Kidney epithelial cell (primary cell): ENCODE results near the gene CAVIN4. TPM values are rescaled to one million over a fixed set of nuclear protein-coding genes. Genes with fewer than 3 reads are reported as not detected.

Experiments used
- DNase-seq: peaks from one replicate; pipeline ENCODE4 v3.0.0-alpha.2; 2010; ENCODE audit warnings: low read depth
- H3K27me3 ChIP-seq: 2 replicates; pipeline ENCODE4 v1.6.0; 2011; ENCODE audit warnings: low read length; ENCODE audit not compliant: control insufficient read depth, insufficient read depth
- H3K36me3 ChIP-seq: 2 replicates; pipeline ENCODE4 v1.5.1; 2011; ENCODE audit warnings: low read length; ENCODE audit not compliant: control insufficient read depth, insufficient read depth
- H3K4me3 ChIP-seq: 2 replicates; pipeline ENCODE4 v1.5.1; 2011; ENCODE audit warnings: low read depth, mild to moderate bottlenecking, control low read depth, low read length
- total RNA-seq: library from RNA; depleted of rRNA; stranded (reverse); fragments of >200 nt; gene quantifications from 2 replicates; pipeline ENCODE4 v1.2.3, GENCODE V29; 2015
- TF ChIP-seq, protein P1 (sequence below): IDR thresholded peaks from 2 replicates; pipeline ENCODE4 v1.5.1; 2011; ENCODE audit warnings: mild to moderate bottlenecking, moderate library complexity, low read length, control low read depth, inconsistent platforms; ENCODE audit not compliant: insufficient read depth, poor library complexity, severe bottlenecking

Gene CAVIN4
- total RNA-seq, 1 donor from 2014 or later, result 3.1 TPM

DNA sequence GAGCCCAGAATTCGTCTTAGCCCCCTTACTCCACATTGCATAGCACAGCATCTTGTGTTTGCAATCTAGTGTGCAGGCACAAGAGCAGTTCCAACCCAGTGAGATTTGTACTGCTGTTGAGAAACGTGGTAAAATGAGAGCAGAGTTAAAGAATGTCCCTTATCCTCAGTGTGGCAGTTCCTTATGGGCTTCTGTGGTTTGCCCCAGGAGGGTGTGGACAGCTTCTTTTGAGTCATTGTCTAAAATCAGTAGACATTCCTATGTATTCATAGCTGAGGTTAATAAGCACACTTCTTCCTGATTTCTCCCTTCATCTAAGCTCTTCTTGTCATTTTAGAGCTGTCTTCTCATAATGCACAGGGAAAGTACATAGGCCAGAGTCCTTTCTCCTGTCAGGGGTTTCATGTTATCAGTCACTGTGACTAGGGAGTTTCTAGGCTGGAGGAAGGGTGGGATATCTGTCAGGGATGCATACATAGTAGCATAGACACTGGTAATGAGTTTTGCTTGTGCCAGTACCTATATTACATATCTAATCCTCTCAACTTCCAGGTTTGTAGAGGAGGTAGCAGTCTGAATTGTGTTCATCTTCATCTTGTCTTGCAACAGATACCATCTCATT is 2.0 kb upstream of the CAVIN4 start:
- H3K36me3 ChIP-seq, result no peaks in the 10 kb centered on the region
- no peak for DNase-seq

DNA sequence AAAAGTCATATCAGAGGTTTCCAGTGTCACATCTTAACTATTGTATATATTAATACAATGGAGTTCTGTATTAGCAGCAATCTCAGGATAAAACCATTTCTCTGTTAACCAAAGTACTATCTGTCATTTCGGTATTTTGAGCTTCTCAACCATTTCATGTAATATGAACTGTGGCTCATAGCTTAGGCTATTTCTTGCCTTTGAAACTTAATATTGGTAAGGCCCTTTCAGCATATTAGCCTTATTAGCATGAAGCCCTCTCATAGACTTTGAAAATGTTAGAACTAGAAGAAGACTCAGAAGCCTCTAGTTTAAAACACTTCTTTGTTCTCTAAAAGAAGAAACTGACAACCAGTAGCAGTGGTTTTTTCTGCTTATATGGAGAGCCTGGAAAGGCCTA is 731 bp downstream of the CAVIN4 start:
- TF ChIP-seq, protein P1, sequence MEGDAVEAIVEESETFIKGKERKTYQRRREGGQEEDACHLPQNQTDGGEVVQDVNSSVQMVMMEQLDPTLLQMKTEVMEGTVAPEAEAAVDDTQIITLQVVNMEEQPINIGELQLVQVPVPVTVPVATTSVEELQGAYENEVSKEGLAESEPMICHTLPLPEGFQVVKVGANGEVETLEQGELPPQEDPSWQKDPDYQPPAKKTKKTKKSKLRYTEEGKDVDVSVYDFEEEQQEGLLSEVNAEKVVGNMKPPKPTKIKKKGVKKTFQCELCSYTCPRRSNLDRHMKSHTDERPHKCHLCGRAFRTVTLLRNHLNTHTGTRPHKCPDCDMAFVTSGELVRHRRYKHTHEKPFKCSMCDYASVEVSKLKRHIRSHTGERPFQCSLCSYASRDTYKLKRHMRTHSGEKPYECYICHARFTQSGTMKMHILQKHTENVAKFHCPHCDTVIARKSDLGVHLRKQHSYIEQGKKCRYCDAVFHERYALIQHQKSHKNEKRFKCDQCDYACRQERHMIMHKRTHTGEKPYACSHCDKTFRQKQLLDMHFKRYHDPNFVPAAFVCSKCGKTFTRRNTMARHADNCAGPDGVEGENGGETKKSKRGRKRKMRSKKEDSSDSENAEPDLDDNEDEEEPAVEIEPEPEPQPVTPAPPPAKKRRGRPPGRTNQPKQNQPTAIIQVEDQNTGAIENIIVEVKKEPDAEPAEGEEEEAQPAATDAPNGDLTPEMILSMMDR, result no peak
- H3K36me3 ChIP-seq, result no peaks in the 10 kb centered on the region
- H3K4me3 ChIP-seq, result no peak overlapping the region
- DNase-seq, result no peak
- H3K27me3 ChIP-seq, result no peaks in the 10 kb centered on the region

More for the DNA sequence above, 2.0 kb upstream of the CAVIN4 start:
- TF ChIP-seq, protein P1, result no peak
- Histone ChIP-seq H3K4me3 (no peak overlapping the region), H3K27me3 (no peaks in the 10 kb centered on the region)

DNA sequence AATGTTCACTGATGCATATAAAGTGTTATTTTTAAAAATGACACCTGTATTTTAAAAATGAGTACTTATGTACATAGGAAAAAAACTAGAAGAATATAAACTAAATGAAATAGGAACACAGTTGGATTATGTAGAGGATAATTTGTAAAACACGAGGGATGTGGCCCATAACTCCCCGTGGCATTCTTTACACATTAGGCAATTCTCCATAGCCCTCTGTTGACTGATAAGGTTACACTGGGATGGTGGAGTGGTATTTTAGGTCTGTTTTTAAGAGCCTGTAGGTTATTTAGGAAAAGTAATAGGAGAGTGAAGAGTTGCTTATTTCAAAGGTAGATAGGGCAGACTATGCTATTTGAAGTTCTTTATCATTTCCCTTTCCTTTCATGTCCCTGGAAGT is 1.8 kb downstream of the CAVIN4 start:
- Histone ChIP-seq H3K36me3 (no peaks in the 10 kb centered on the region), H3K27me3 (no peaks in the 10 kb centered on the region), H3K4me3 (no peak overlapping the region)
- DNase-seq, result no peak
- TF ChIP-seq, protein P1, result no peak

DNA sequence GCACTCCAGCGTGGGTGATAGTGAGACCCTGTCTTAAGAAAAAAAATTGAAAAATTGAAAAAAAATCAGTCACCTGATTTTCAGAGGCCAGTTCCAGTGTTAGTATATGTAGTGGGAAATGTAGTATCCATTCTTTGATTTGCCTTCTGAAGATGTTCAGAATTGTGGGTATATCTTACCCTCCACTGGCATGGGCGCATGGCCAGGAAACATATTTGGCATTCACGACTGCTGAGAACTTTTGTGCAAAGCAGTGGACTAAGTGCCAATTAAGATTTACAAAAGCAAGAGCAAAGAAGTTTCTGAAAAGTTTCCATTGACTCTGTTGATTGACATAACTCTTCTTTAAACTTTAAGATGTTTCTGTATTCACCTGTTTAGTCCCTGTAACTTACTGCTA is 2.4 kb downstream of the CAVIN4 start:
- DNase-seq, result no peak
- Histone ChIP-seq H3K4me3 (no peak overlapping the region), H3K27me3 (no peaks in the 10 kb centered on the region), H3K36me3 (no peaks in the 10 kb centered on the region)
- TF ChIP-seq, protein P1, result no peak

DNA sequence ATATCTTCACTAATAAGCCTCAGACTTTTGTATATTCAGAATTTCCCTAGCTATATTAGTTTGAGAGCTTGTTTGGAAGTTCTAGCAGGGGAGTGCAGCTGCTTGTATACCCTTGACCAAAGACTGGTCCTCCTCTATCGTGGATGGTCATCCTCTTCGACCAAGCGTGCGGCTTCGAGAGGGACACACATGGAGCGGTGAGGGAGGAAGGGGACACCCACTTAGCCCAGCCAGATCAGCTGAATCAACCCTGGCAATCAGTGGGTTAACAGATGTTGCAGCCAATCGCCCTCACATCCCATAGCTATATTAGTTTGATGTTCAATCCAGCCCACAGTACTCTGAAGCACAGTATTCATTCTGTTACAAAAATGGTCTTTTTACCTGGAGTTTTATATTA is 3.2 kb downstream of the CAVIN4 start:
- Histone ChIP-seq H3K36me3 (no peaks in the 10 kb centered on the region), H3K27me3 (no peaks in the 10 kb centered on the region), H3K4me3 (no peak overlapping the region)
- no peak for DNase-seq
- TF ChIP-seq, protein P1, result no peak

DNA sequence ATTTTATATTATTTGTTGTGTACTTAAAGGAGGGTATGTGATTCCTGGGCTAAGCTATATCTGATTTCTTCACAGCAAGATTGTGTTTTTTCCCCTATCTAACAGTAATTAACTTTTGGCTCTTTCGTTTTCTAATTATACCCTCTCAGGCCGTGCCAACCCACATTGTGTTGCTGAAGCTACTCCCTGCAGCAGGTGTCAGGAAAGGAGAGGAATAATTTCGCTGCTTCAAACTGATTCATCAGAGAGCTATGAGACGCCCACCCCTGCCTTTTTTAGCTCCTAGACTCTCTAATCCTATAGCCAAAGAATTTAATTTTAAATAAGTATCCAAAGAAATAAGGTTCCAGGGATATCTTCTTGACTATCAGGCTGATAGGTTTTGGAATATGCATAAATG is 3.8 kb downstream of the CAVIN4 start:
- Histone ChIP-seq H3K27me3 (no peaks in the 10 kb centered on the region), H3K4me3 (no peak overlapping the region), H3K36me3 (no peaks in the 10 kb centered on the region)
- DNase-seq, result no peak
- TF ChIP-seq, protein P1, result no peak
